Activated CD4-positive, alpha-beta T cell treated with anti-CD3 and anti-CD28 coated beads, Interleukin-2, amount 50 U/mL, for 24 hours (primary cell): ENCODE results near the gene CST6.
A peak's percentile ranks its signal among the peaks of the same experiment; 100 is the strongest.

Source experiments
- DNase-seq, 2 donors: peaks; one replicate each; pipeline ENCODE4 v3.0.0-alpha.2; 2020; ENCODE audit warnings: low read depth in 1 of 2, low spot score in 1 of 2

The CST6 gene

GRCh38 chr11:66045177-66045639, 33.4 kb downstream of the CST6 start:
- DNase-seq, result peak; percentile 74 to 82

GRCh38 chr11:66046901-66047300, 35.1 kb downstream of the CST6 start:
- DNase-seq, result no peak

- DNase-seq, result no peak
Observed at GRCh38 chr11:66047541-66048365, 35.9 kb downstream of the CST6 start.

- no peak for DNase-seq
Observed at GRCh38 chr11:66048547-66049323, 36.9 kb downstream of the CST6 start, which contains the start of gene GAL3ST3. Gene GAL3ST3, minus strand, starts transcription at chr11:66049161. Its CDS starts 3,746 bp downstream, at chr11:66045415.

- DNase-seq, result no peak
Observed at GRCh38 chr11:66050581-66051231, 38.9 kb downstream of the CST6 start.

GRCh38 chr11:66051371-66051765, 39.6 kb downstream of the CST6 start:
- no peak for DNase-seq

- DNase-seq, result peak; percentile 83 to 94
Observed at GRCh38 chr11:66051766-66052663, 40.2 kb downstream of the CST6 start, which contains the start of gene SF3B2. Gene SF3B2, plus strand, starts transcription at chr11:66052364. Its CDS starts 21 bp downstream, at chr11:66052385.

GRCh38 chr11:66052664-66052982, 40.8 kb downstream of the CST6 start:
- DNase-seq, result no peak

GRCh38 chr11:66055021-66055420, 43.2 kb downstream of the CST6 start:
- DNase-seq, result no peak

- no peak for DNase-seq
Observed at GRCh38 chr11:66056501-66056900, 44.7 kb downstream of the CST6 start.

- no peak for DNase-seq
Observed at GRCh38 chr11:66059966-66060680, 48.3 kb downstream of the CST6 start.

- DNase-seq, result no peak
Observed at GRCh38 chr11:66061268-66061667, 49.5 kb downstream of the CST6 start.

GRCh38 chr11:66062408-66062807, 50.6 kb downstream of the CST6 start:
- no peak for DNase-seq
